CD1c-positive myeloid dendritic cell (primary cell): ENCODE data around the gene MRPL52.
"Not testable (repeated sequence)": the region's sequence is repeated elsewhere in the genome, so short reads cannot be mapped to it uniquely, and the experiment has no call there.

ENCODE experiments used
- DNase-seq: peaks from one replicate; pipeline ENCODE4 v3.0.0-alpha.2; 2016; ENCODE audit errors: extremely low spot score

The MRPL52 gene

DNA sequence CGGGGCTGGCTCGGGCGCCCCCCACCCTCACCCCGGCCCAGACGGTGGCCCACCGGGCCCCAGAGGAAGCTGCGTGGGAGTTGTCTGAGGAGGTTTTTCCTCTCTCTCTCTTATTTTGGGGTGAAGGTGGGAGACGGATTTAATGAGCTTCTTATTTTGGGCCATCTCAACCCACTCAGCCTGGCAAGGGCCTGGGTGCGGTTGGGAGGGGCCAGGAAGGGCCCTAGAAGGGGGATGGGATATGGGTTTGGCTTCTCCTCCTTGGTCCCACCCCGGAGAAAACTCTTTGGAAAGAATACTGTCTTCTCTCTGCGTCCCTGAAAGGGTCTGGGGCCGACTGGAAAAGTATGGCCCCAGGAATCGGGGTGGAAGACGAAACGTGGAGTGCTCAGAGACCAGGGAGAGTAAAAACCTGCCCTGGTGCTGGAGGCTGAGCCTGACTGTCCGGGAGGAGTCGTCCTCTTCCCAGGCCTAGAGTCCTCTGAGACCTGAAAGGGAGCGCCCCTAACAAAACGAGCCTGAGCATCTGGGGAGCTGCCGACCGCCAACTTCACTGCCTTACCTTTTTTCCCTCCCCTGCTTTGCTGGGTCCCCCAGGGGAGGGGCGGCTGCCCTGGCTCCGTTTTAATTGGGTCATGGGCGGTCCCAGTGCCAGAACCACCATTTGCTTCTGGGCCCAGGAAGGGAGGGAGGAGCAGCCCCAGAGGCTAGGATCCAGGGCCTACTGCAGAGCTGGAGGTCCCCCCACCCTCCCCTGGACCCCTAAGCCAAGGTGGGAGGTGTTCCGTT is 8.3 kb downstream of the MRPL52 start:
- DNase-seq: no peak

DNA sequence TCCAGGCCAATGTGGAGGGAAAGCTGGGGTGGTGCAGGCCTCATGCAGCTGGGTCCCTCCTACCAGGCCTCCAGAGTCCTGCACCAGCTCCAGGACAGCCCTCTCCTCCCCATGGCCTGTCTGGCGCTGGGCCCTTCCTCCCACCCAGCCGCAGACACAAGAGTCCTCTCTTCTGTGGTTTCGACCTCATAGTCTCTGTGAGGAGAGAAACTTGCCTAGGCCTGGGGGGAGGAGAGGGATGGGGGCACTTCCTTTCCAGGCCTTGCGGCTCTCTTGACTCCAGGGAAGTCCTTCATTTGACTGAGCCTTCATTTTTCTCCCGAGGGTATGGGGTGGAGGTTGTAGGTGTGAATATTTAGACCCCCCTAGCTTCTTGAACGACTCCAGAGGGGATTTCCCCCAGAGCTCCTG is 8.9 kb downstream of the MRPL52 start:
- peak; percentile 42 for DNase-seq

DNA sequence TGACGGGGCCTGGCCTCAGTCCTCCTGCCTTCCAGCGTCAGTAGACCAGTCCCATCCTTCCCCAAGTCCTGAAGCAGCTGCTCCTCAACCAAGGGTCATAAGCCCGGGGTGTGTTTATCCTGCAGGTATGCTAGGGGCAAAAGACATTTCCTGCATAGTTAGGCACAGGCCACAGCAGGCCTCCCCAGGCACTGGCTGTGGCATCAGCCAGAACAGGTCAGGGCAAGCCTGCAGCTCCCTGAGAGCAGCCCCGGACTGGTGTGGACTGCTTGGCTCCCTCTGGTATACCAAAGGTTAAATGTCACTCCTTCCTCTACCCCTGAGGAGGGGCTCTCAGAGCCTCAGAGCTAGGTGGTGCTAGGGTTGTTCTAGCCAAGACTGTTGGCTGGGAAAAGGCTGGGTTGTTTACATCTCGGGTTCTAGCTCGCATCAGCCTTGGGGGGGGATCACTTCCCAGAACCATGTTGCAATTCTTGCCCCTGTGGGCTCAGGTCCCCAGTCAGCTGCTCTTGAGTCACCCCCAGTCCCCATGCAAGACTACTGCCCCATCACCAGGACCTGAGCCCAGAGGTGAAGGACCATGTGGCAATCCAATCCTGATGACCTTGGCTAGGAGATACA is 9.6 kb downstream of the MRPL52 start:
- no peak for DNase-seq

DNA sequence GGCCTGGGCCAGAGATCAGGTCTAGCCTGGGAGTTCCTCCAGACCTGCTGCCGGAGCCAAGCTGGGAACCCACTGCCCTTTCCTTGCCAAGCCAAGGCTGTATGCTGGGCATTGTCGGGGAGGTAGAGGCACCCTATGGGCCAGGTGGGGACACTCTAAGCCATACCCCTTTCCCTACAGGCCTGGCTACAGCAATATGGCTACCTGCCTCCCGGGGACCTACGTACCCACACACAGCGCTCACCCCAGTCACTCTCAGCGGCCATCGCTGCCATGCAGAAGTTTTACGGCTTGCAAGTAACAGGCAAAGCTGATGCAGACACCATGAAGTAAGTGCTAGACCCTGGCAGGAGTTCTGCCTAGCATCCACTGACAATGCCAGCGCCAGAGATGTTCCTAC is 11.6 kb downstream of the MRPL52 start:
- DNase-seq: no peak

DNA sequence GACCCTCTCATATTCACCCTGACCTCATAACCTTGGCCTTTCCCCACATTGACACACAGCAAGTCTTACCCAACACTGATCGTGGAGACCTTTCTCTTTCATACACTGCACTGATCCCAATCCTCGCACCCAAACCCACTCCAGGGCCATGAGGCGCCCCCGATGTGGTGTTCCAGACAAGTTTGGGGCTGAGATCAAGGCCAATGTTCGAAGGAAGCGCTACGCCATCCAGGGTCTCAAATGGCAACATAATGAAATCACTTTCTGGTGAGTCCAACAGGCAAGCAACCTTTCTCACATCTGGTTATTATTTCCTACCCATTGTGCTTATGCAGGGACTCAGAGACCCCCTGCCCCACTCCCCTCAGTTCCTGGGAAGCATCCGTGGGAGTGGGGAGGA is 12.1 kb downstream of the MRPL52 start:
- DNase-seq: no peak

GRCh38 chr14:22842211-22843122 is 12.8 kb downstream of the MRPL52 start:
- DNase-seq: no peak

DNA sequence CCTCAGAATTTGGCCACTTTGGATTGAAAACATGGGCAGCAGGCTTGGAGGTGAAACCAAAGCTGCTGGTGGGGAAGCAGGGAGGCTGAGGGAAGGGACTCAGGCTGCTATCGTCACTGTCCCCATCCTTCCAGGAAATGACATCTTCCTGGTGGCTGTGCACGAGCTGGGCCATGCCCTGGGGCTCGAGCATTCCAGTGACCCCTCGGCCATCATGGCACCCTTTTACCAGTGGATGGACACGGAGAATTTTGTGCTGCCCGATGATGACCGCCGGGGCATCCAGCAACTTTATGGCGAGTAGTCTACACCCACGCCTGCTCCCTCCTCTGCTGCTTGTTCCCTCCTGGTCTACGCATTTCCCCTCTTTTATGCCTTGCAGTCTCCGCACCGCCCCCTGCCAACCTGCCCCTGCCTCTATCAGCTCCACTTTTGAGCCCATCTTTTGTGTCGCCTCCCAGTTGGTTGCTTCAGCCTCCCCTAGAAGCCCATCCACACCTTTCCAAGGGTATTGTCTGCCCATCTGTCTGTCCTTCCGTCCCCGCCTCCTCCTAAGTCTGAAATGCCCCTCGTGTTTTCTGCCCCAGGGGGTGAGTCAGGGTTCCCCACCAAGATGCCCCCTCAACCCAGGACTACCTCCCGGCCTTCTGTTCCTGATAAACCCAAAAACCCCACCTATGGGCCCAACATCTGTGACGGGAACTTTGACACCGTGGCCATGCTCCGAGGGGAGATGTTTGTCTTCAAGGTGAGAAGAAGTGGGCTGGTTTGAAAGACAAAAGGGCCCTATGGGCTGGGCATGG is 13.6 kb downstream of the MRPL52 start:
- DNase-seq: no peak

DNA sequence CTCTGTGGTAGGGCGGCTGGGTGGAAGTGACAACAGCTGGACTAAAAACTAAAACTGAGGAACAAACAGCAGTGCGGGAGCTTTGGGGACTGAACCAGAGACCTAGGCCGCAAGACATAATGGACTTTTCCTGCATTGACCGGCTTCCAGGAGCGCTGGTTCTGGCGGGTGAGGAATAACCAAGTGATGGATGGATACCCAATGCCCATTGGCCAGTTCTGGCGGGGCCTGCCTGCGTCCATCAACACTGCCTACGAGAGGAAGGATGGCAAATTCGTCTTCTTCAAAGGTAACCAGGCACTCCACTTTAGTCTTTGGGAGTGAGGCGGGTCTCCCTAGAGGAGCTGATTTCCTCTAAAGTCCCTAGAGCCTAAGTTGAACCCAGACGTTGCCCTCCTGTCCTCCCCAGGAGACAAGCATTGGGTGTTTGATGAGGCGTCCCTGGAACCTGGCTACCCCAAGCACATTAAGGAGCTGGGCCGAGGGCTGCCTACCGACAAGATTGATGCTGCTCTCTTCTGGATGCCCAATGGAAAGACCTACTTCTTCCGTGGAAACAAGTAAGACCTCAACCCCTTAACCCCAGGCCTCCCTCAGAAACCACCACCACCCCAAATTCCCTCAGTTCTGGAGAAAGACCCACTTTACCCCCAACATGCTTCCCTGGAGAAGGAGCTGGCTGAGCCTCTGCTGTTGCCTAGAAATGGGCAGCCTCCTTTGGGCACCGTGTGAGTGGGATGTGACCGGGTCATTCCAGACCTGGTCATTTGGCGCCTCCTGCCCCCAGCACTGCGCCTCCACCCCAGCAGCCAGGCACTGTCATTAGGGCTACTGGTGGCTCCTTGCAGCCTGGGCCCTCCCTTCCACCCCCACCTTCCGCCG is 14.8 kb downstream of the MRPL52 start:
- no peak for DNase-seq

DNA sequence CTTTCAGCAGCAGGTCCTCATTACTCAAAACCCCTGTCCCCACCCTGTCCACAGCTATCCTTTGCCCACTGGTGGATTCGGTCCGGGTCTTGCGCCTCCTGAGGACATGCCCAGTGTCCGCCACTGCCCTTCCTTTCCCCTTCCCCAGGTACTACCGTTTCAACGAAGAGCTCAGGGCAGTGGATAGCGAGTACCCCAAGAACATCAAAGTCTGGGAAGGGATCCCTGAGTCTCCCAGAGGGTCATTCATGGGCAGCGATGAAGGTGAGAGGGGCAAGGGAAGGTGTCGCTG is 15.4 kb downstream of the MRPL52 start:
- no peak for DNase-seq

GRCh38 chr14:22845821-22846625 is 16.3 kb downstream of the MRPL52 start:
- DNase-seq: no peak

GRCh38 chr14:22846811-22847307 is 17.2 kb downstream of the MRPL52 start:
- DNase-seq: no peak

DNA sequence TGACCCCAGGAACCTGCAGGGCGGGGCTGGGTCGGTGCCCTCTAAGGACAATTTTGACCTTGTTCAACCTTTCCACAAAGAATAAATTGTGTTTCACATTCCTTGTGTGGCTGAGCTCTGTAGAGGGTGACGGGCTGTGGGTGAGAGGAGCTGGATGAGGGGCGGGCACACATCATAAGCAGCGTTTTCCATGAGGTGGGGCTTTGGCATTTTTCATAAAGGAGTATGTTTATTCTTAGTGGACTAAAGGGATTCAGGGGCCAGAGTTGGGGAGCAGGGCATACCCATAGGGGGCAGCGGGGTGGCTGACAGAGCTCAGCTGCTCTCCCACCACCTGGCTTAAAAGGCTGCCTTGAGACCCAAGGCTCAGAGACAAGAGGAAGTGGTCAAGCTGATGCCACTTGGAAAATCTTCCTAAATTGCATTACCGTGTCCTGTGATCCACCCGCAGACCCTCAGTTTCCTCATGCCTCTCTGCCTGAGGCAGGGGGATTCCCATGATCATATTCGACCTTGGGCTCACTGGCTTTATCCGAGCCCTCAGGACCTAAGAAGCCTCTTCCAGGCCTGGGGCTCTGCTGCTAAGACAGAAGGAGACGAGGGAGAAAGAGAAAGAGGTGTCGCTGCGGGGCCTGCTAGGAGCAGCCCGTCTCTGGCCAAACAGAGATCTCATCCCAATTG is 18.1 kb downstream of the MRPL52 start:
- peak; percentile 77 for DNase-seq

- peak; percentile 72 for DNase-seq
Observed at GRCh38 chr14:22848351-22849164, 18.9 kb downstream of the MRPL52 start.

- DNase-seq: no peak
Observed at GRCh38 chr14:22849212-22849819, 19.6 kb downstream of the MRPL52 start.

DNA sequence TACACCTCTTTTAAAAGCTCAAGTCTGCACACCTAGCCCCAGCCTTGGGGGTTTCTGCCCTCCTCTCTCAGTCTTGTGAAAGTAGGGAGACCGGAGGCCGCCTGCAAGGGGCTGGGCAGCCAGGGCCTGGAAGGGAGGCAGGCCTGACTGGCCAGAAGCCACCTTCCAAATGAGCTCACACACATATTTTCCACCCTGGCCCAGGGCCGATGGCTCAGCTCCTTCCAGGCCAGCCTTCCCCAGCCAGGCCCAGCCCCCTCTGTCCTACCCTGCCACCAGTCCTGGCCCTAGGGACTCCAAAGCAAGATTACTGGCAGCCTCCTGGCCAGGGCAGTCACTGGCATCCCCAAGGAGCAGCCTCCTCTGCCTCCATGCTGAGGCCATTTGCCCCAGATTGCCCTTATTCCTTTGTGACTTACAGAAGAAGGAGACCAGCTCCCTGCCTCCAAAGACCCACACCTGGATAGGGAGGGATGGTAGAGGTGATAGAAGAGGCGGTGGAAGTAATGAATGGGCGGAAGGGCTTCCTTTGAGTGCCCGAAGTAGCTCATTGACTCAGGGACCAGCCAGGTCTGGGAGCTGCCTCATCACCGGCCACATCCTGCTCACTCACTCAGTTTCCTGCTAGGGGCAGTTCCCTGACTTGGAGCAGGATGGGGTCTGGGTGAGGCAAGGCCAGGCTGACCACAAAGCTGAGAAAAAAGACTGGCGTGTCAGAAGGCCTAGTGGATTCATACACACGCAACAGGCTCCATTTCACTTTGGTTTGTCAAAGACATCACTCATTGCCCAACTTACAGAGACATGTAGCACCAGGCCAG is 21.5 kb downstream of the MRPL52 start:
- DNase-seq: peak; percentile 51

GRCh38 chr14:22852178-22852577 is 22.5 kb downstream of the MRPL52 start:
- DNase-seq: not testable (repeated sequence)

GRCh38 chr14:22852599-22852939 is 22.9 kb downstream of the MRPL52 start:
- no peak for DNase-seq
